IMR-90 (cell line): ENCODE measurements around the gene MTFR2.

ENCODE experiments used
- BHLHE40 ChIP-seq: fragments of 150-350 bp; IDR thresholded peaks from 2 replicates; pipeline ENCODE4 v1.6.1; 2016; ENCODE audit warnings: mild to moderate bottlenecking, low read depth, low read length
- CEBPB ChIP-seq: IDR thresholded peaks from 2 replicates; pipeline ENCODE4 v1.6.1; 2012; ENCODE audit warnings: low read depth, low read length, improper control_type of control experiment
- NFE2L2 ChIP-seq: fragments of 150-350 bp; IDR thresholded peaks from 2 replicates; pipeline ENCODE4 v1.6.1; 2016; ENCODE audit warnings: low read depth, mild to moderate bottlenecking, low read length
- POLR2A ChIP-seq: IDR thresholded peaks from 2 replicates; pipeline ENCODE4 v1.6.1; 2012; ENCODE audit warnings: mild to moderate bottlenecking, low read depth, low read length
- TF ChIP-seq, protein P1 (sequence below): conservative IDR thresholded peaks from 2 replicates; pipeline ENCODE4 v1.5.1; 2012; ENCODE audit warnings: mild to moderate bottlenecking, low read depth, low read length, improper control_type of control experiment
- TF ChIP-seq, protein P2 (sequence below): fragments of 150-350 bp; IDR thresholded peaks from 2 replicates; pipeline ENCODE4 v1.6.1; 2017; ENCODE audit warnings: mild to moderate bottlenecking, antibody characterized with exemption, low read length, low read depth

- TF ChIP-seq, protein P1, sequence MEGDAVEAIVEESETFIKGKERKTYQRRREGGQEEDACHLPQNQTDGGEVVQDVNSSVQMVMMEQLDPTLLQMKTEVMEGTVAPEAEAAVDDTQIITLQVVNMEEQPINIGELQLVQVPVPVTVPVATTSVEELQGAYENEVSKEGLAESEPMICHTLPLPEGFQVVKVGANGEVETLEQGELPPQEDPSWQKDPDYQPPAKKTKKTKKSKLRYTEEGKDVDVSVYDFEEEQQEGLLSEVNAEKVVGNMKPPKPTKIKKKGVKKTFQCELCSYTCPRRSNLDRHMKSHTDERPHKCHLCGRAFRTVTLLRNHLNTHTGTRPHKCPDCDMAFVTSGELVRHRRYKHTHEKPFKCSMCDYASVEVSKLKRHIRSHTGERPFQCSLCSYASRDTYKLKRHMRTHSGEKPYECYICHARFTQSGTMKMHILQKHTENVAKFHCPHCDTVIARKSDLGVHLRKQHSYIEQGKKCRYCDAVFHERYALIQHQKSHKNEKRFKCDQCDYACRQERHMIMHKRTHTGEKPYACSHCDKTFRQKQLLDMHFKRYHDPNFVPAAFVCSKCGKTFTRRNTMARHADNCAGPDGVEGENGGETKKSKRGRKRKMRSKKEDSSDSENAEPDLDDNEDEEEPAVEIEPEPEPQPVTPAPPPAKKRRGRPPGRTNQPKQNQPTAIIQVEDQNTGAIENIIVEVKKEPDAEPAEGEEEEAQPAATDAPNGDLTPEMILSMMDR = no peak
- TF ChIP-seq BHLHE40 (no peak), CEBPB (no peak), NFE2L2 (no peak), POLR2A (no peak)
- TF ChIP-seq, protein P2, sequence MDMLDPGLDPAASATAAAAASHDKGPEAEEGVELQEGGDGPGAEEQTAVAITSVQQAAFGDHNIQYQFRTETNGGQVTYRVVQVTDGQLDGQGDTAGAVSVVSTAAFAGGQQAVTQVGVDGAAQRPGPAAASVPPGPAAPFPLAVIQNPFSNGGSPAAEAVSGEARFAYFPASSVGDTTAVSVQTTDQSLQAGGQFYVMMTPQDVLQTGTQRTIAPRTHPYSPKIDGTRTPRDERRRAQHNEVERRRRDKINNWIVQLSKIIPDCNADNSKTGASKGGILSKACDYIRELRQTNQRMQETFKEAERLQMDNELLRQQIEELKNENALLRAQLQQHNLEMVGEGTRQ = no peak
Observed at GRCh38 chr6:136201732-136202131, 48.4 kb downstream of the MTFR2 start.
